A549 (cell line): ENCODE measurements around the gene BTK. TPM values are rescaled to one million over a fixed set of nuclear protein-coding genes. Genes with fewer than 3 reads are reported as not detected.

Experiments used
- ATAC-seq, 2 experiments: fragments of 200-7000 bp in 1 of 2; fragments of >200 bp in 1 of 2; cut with Nextera tagmentation in 1 of 2; cut with Tn5 transposase in 1 of 2; 3 replicates each; pipeline versions ENCODE4 v1.8.0 to v1.9.1; 2018 to 2020; ENCODE audit warnings: mild to moderate bottlenecking in 1 of 2, moderate library complexity in 1 of 2
- CTCF ChIA-PET: fragments of 300-600 bp; sonication (Branson Sonifier 250); formaldehyde crosslinking; extraction: SDS; loops from one replicate; lab custom pipeline; 2021; ENCODE audit warnings: antibody characterized with exemption, inconsistent platforms; lab: Yijun Ruan, JAX
- POLR2A ChIA-PET: fragments of 350-600 bp; formaldehyde crosslinking; extraction: SDS; loops from one replicate; lab custom pipeline; 2021; ENCODE audit warnings: antibody characterized with exemption, inconsistent platforms; lab: Yijun Ruan, JAX
- DNase-seq, 2 experiments: peaks; one replicate each; pipeline versions ENCODE4 v3.0.0 to v3.0.0-alpha.2; 2011 to 2016; ENCODE audit warnings: low read depth in 1 of 2, low spot score in 1 of 2
- FAIRE-seq: peaks from 2 replicates; lab custom pipeline; 2011; peaks lifted over from hg19 to GRCh38; lab: Jason Lieb, UNC
- H3K27ac ChIP-seq, 2 experiments: fragments of >200 bp; sonication (Bioruptor Twin); formaldehyde crosslinking; 3 replicates each; pipeline ENCODE4 v1.5.1; 2016 to 2017
- H3K4me1 ChIP-seq: fragments of >200 bp; sonication (Bioruptor Twin); formaldehyde crosslinking; 3 replicates; pipeline ENCODE4 v1.6.1; 2016
- H3K4me2 ChIP-seq: fragments of >200 bp; sonication (Bioruptor Twin); formaldehyde crosslinking; 3 replicates; pipeline ENCODE4 v1.6.1; 2016
- H3K4me3 ChIP-seq: fragments of >200 bp; sonication (Bioruptor Twin); formaldehyde crosslinking; 3 replicates; pipeline ENCODE4 v1.5.1; 2016
- H3K9me3 ChIP-seq: fragments of >200 bp; sonication (Bioruptor Twin); formaldehyde crosslinking; 3 replicates; pipeline ENCODE4 v1.6.1; 2016
- ATOH8 ChIP-seq: fragments of 250-450 bp; sonication (Bioruptor Pico); IDR thresholded peaks from 2 replicates; pipeline ENCODE4 v1.5.0; 2020; ENCODE audit warnings: low read depth, mild to moderate bottlenecking, moderate library complexity
- CEBPB ChIP-seq, 2 experiments: fragments of >200 bp in 1 of 2; sonication (Bioruptor Twin) in 1 of 2; formaldehyde crosslinking in 1 of 2; IDR thresholded peaks; 2 replicates each; pipeline ENCODE4 v1.6.1; 2012 to 2016
- CHD2 ChIP-seq: fragments of 150-350 bp; IDR thresholded peaks from 2 replicates; pipeline ENCODE4 v1.6.1; 2014; ENCODE audit warnings: low read length; ENCODE audit not compliant: partially characterized antibody
- CHD4 ChIP-seq: fragments of 200-600 bp; sonication (generic); IDR thresholded peaks from 2 replicates; pipeline ENCODE4 v1.6.1; 2016; ENCODE audit warnings: antibody characterized with exemption, mild to moderate bottlenecking, borderline replicate concordance
- CTCF ChIP-seq: fragments of >200 bp; sonication (Bioruptor Twin); formaldehyde crosslinking; IDR thresholded peaks from 3 replicates; pipeline ENCODE4 v1.5.1; 2016
- FOSL2 ChIP-seq, 2 experiments: fragments of 450-650 bp in 1 of 2; fragments of >200 bp in 1 of 2; sonication (Bioruptor Twin) in 1 of 2; formaldehyde crosslinking; IDR thresholded peaks; 2 replicates each; pipeline versions ENCODE4 v1.5.0 to v1.6.1; 2016 to 2020; ENCODE audit warnings: mild to moderate bottlenecking in 1 of 2, moderate library complexity in 1 of 2
- HEYL ChIP-seq: fragments of 250-450 bp; sonication (Bioruptor Pico); IDR thresholded peaks from 2 replicates; pipeline ENCODE4 v1.8.0; 2021; ENCODE audit warnings: mild to moderate bottlenecking, moderate library complexity
- HMGXB4 ChIP-seq: fragments of 250-450 bp; sonication (Bioruptor Pico); IDR thresholded peaks from 2 replicates; pipeline ENCODE4 v1.5.0; 2021; ENCODE audit warnings: mild to moderate bottlenecking, moderate library complexity, borderline replicate concordance
- HOXA7 ChIP-seq: fragments of 250-450 bp; sonication (Bioruptor Pico); IDR thresholded peaks from 2 replicates; pipeline ENCODE4 v1.5.0; 2020; ENCODE audit warnings: mild to moderate bottlenecking, moderate library complexity
- HOXB5 ChIP-seq: fragments of 250-450 bp; sonication (Bioruptor Pico); IDR thresholded peaks from 2 replicates; pipeline ENCODE4 v1.5.0; 2020; ENCODE audit warnings: mild to moderate bottlenecking, moderate library complexity
- JUNB ChIP-seq: fragments of >200 bp; sonication (Bioruptor Twin); formaldehyde crosslinking; IDR thresholded peaks from 2 replicates; pipeline ENCODE4 v1.6.1; 2016
- KDM5A ChIP-seq: fragments of 200-600 bp; sonication (generic); IDR thresholded peaks from 2 replicates; pipeline ENCODE4 v1.6.1; 2016; ENCODE audit warnings: antibody characterized with exemption, mild to moderate bottlenecking
- NFE2L2 ChIP-seq: fragments of 150-350 bp; conservative IDR thresholded peaks from 2 replicates; pipeline ENCODE4 v1.6.1; 2014; ENCODE audit warnings: low read length
- NR3C1 ChIP-seq: fragments of >200 bp; sonication (Bioruptor Twin); formaldehyde crosslinking; IDR thresholded peaks from 3 replicates; pipeline ENCODE4 v1.6.1; 2017
- PBX3 ChIP-seq: IDR thresholded peaks from 2 replicates; pipeline ENCODE4 v1.6.1; 2012
- PHF8 ChIP-seq: fragments of 200-600 bp; sonication (generic); IDR thresholded peaks from 2 replicates; pipeline ENCODE4 v1.6.1; 2016; ENCODE audit warnings: low read depth, mild to moderate bottlenecking, antibody characterized with exemption, moderate library complexity, borderline replicate concordance
- RAD21 ChIP-seq, 2 experiments: fragments of >200 bp in 1 of 2; sonication (Bioruptor Twin) in 1 of 2; formaldehyde crosslinking in 1 of 2; IDR thresholded peaks in 1 of 2; conservative IDR thresholded peaks in 1 of 2; 2 replicates in 1 of 2; 3 replicates in 1 of 2; pipeline ENCODE4 v1.6.1; 2012 to 2018; ENCODE audit warnings: inconsistent platforms in 1 of 2
- RFX5 ChIP-seq: fragments of 450-650 bp; IDR thresholded peaks from 2 replicates; pipeline ENCODE4 v1.7.1; 2014; ENCODE audit warnings: antibody characterized with exemption, mild to moderate bottlenecking, moderate library complexity
- SMC3 ChIP-seq: fragments of >200 bp; sonication (Bioruptor Twin); formaldehyde crosslinking; IDR thresholded peaks from 3 replicates; pipeline ENCODE4 v1.6.1; 2018; ENCODE audit warnings: inconsistent platforms
- ZC3H11A ChIP-seq: fragments of 450-650 bp; IDR thresholded peaks from 2 replicates; pipeline ENCODE4 v1.6.1; 2014; ENCODE audit warnings: antibody characterized with exemption, mild to moderate bottlenecking
- ZFP36 ChIP-seq: fragments of 450-650 bp; IDR thresholded peaks from 2 replicates; pipeline ENCODE4 v1.6.1; 2014; ENCODE audit warnings: borderline replicate concordance; ENCODE audit not compliant: partially characterized antibody
- ZNF302 ChIP-seq: fragments of 250-450 bp; sonication (Bioruptor Pico); IDR thresholded peaks from 2 replicates; pipeline ENCODE4 v1.9.0; 2021; ENCODE audit warnings: inconsistent platforms, mild to moderate bottlenecking, moderate library complexity
- WGBS: methylation state at CpG from one replicate; pipeline ENCODE4 v1.1.6; 2017; ENCODE audit errors: missing lambda C conversion rate; 5-methylcytosine and 5-hydroxymethylcytosine counted together
- polyA plus RNA-seq, 4 experiments: library from polyadenylated mRNA; depleted of rRNA in 3 of 4; stranded (reverse); fragments of >200 nt; fragmentation: RNase III in 1 of 4; extraction: RNeasy Plus Mini Kit Qiagen cat#74134 plus additional on column Dnase treatment in 1 of 4; gene quantifications; 2 replicates in 3 of 4; 3 replicates in 1 of 4; pipeline ENCODE4 v1.2.3, GENCODE V29; 2011 to 2017

The BTK gene
- polyA plus RNA-seq, 2 of the 4 experiments (the other 2 are of a cell fraction): 0.18 to 0.26 TPM

GRCh38 chrX:101416691-101417090 lies 30.7 kb upstream of the BTK start:
- CTCF ChIA-PET: interaction anchor here (1.3 to 2.1 kb wide), 3 partner anchors 8 to 382 kb away, joined by 4 to 5 read pairs (median 4); no protein-coding TSS in a partner anchor
- TF ChIP-seq NFE2L2: no peak
- no peak for TF ChIP-seq FOSL2 (IDR thresholded peaks at IDR 0.05)
- no peak for TF ChIP-seq FOSL2 (CRISPR knock-in tag; IDR thresholded peaks at IDR 0.05)
- TF ChIP-seq JUNB: no peak
- no peak for TF ChIP-seq NR3C1
- WGBS: 92% methylated on average over 7 of the region's 7 CpGs

GRCh38 chrX:101415180-101416145 lies 29.5 kb upstream of the BTK start:
- ATAC-seq: peak; percentile 73 to 80; a peak in 5 of 6 replicates
- TF ChIP-seq SMC3: peak; percentile 47; the same call in 1 of the 3 replicates
- TF ChIP-seq CTCF: peak; percentile 72
- no peak for TF ChIP-seq ZC3H11A
- TF ChIP-seq RAD21 (conservative IDR thresholded peaks at IDR 0.05 in 1 of 2, IDR thresholded peaks at IDR 0.05 in 1 of 2): peak; percentile 71 to 74
- TF ChIP-seq, all 56 proteins: peak for 3
- peaks cover 9% of the 10 kb centered on the region; the same call in 2 of the 3 replicates for H3K4me1 ChIP-seq
- FAIRE-seq (peak; percentile 49), DNase-seq (peak; percentile 57 to 75)
- 68% methylated on average over 11 of the region's 12 CpGs for WGBS
- H3K27ac ChIP-seq: peak overlapping the region; percentile 40 to 47; a peak in 3 of 6 replicates
- no peaks in the 10 kb centered on the region for H3K9me3 ChIP-seq
- CTCF ChIA-PET: interaction anchor here (0.6 to 1.6 kb wide), 16 partner anchors 9 to 512 kb away, joined by 3 to 6 read pairs (median 3); no protein-coding TSS in a partner anchor
- POLR2A ChIA-PET: interaction anchor here (0.6 kb wide), 1 partner anchor 123 kb away, joined by 5 read pairs; no protein-coding TSS in a partner anchor
- H3K4me3 ChIP-seq: no peak overlapping the region
- H3K4me2 ChIP-seq: no peak overlapping the region

More at GRCh38 chrX:101416691-101417090, 30.7 kb upstream of the BTK start:
- POLR2A ChIA-PET: no interaction called here
- H3K27ac ChIP-seq: no peak overlapping the region
- DNase-seq: no peak
- H3K4me1 ChIP-seq: 0 out of 3 replicates have a peak, but pooled peaks cover 3% of the 10 kb centered on the region
- H3K4me3 ChIP-seq: no peak overlapping the region
- H3K4me2 ChIP-seq: no peak overlapping the region
- FAIRE-seq: no peak
- ATAC-seq: no peak
- H3K9me3 ChIP-seq: no peaks in the 10 kb centered on the region

GRCh38 chrX:101411984-101412383 lies 26.0 kb upstream of the BTK start:
- no peaks in the 10 kb centered on the region for H3K9me3 ChIP-seq
- no peak overlapping the region for H3K4me3 ChIP-seq
- H3K27ac ChIP-seq: no peak overlapping the region
- no peak for DNase-seq
- peaks cover 21% of the 10 kb centered on the region; the same call in 2 of the 3 replicates for H3K4me1 ChIP-seq
- no peak for FAIRE-seq
- WGBS: 94% methylated on average over 10 of the region's 10 CpGs
- no peak for ATAC-seq
- CTCF ChIA-PET: no interaction called here
- H3K4me2 ChIP-seq: no peak overlapping the region
- POLR2A ChIA-PET: interaction anchor here (1.7 kb wide), 1 partner anchor 21 kb away, joined by 4 read pairs; the partner anchor contains the start of gene RPL36A
- no peak for TF ChIP-seq KDM5A
- TF ChIP-seq HOXA7 (CRISPR knock-in tag): no peak
- no peak for TF ChIP-seq CHD2
- TF ChIP-seq ZFP36: no peak
- TF ChIP-seq PHF8: no peak
- no peak for TF ChIP-seq PBX3
- no peak for TF ChIP-seq RFX5
- no peak for TF ChIP-seq JUNB
- TF ChIP-seq HOXB5 (CRISPR knock-in tag): no peak
- TF ChIP-seq CHD4: no peak
- no peak for TF ChIP-seq ZNF302 (CRISPR knock-in tag)
- TF ChIP-seq HMGXB4 (CRISPR knock-in tag): no peak
- TF ChIP-seq CEBPB (IDR thresholded peaks at IDR 0.05): no peak
- no peak for TF ChIP-seq HEYL
- no peak for TF ChIP-seq ATOH8 (CRISPR knock-in tag)
- TF ChIP-seq NFE2L2: no peak
